Muscle layer of duodenum (tissue), 2 donors: ENCODE data around the gene PPFIA2.
"Not testable (repeated sequence)": the region's sequence is repeated elsewhere in the genome, so short reads cannot be mapped to it uniquely, and the experiment has no call there.

Source experiments
- H3K27ac ChIP-seq: one replicate; pipeline ENCODE4 v1.7.0; 2013; ENCODE audit warnings: mild to moderate bottlenecking, low read length
- H3K27me3 ChIP-seq: one replicate; pipeline ENCODE4 v1.7.0; 2013; ENCODE audit warnings: low read depth, mild to moderate bottlenecking, control low read depth, low read length
- H3K36me3 ChIP-seq, 2 donors: one replicate each; pipeline ENCODE4 v1.7.0; 2013; ENCODE audit warnings: low read length in 2 of 2, control low read depth in 1 of 2, mild to moderate bottlenecking in 1 of 2; ENCODE audit not compliant: insufficient read depth in 2 of 2, control insufficient read depth in 1 of 2
- H3K4me1 ChIP-seq, 2 donors: one replicate each; pipeline ENCODE4 v1.7.0; 2013; ENCODE audit warnings: low read length in 2 of 2, mild to moderate bottlenecking in 2 of 2, control low read depth in 1 of 2, moderate library complexity in 1 of 2; ENCODE audit not compliant: insufficient read depth in 2 of 2, control insufficient read depth in 1 of 2
- H3K4me3 ChIP-seq, 2 donors: one replicate each; pipeline ENCODE4 v1.7.0; 2013; ENCODE audit warnings: low read length in 2 of 2, low read depth in 1 of 2, mild to moderate bottlenecking in 1 of 2
- H3K9me3 ChIP-seq, 2 donors: one replicate each; pipeline ENCODE4 v1.7.0; 2013; ENCODE audit warnings: low read length in 2 of 2, control low read depth in 1 of 2, mild to moderate bottlenecking in 1 of 2; ENCODE audit not compliant: control insufficient read depth in 1 of 2
- donor health status: healthy.

Gene PPFIA2

DNA sequence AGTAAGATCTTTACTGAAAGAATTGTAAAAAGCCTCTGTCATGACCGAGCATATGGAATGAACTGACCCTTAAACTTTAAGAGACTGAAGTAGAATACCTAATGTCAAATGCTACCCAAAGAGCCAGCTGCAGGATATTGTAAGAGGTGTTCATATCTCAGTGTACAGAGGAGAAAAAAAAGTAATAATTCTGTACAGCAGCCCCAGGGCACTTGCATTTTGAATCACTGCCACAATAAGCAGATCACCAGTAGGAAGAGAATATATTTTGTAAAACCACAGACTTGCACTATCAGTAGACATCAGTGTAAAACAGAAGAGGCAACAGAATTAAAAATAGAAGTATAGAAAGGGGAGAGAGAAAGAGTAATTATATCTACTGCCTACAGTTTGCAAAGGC, 162.6 kb downstream of the PPFIA2 start:
- H3K4me1 ChIP-seq = no peaks in the 10 kb centered on the region
- H3K27ac ChIP-seq = no peak overlapping the region
- no peak overlapping the region for H3K4me3 ChIP-seq
- no peaks in the 10 kb centered on the region for H3K9me3 ChIP-seq
- H3K27me3 ChIP-seq = no peaks in the 10 kb centered on the region
- no peaks in the 10 kb centered on the region for H3K36me3 ChIP-seq

DNA sequence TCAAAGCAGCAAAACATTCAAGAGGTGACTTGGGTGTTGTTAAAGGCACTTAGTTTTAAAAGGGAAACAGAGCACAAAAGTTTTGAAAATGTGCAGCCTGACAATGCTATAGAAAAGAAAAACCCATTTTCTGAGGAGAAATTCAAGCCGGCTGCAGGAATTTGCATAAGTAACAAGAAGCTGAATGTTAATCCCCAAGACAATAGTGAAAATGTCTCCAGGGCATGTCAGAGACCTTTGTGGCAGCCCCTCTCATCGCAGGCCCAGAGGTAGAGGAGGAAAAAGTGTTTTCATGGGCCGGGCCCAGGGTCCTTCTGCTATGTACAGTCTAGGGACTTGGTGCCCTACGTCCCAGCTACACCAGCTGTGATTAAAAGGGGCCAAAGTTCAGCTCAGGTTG, 167.9 kb downstream of the PPFIA2 start:
- H3K4me3 ChIP-seq = no peak overlapping the region
- H3K27me3 ChIP-seq = no peaks in the 10 kb centered on the region
- no peaks in the 10 kb centered on the region for H3K36me3 ChIP-seq
- H3K9me3 ChIP-seq = no peaks in the 10 kb centered on the region
- no peaks in the 10 kb centered on the region for H3K4me1 ChIP-seq
- no peak overlapping the region for H3K27ac ChIP-seq

DNA sequence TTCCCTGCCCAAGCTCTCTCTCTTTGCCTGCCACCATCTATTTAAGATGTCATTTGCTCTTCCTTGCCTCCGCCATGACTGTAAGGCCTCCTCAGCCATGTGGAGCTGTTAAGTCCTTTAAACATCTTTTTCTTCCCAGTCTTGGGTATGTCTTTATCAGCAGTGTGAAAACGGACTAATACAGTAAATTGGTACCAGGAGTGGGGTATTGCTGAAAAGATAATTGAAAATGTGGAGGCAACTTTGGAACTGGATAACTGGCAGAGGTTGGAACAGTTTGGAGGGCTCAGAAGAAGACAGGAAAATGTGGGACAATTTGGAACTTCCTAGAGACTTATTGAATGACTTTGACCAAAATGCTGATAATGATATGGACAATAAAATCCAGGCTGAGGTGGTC, 168.4 kb downstream of the PPFIA2 start:
- H3K4me3 ChIP-seq, H3K9me3 ChIP-seq, H3K4me1 ChIP-seq, H3K27ac ChIP-seq, H3K27me3 ChIP-seq, H3K36me3 ChIP-seq: not testable (repeated sequence)

DNA sequence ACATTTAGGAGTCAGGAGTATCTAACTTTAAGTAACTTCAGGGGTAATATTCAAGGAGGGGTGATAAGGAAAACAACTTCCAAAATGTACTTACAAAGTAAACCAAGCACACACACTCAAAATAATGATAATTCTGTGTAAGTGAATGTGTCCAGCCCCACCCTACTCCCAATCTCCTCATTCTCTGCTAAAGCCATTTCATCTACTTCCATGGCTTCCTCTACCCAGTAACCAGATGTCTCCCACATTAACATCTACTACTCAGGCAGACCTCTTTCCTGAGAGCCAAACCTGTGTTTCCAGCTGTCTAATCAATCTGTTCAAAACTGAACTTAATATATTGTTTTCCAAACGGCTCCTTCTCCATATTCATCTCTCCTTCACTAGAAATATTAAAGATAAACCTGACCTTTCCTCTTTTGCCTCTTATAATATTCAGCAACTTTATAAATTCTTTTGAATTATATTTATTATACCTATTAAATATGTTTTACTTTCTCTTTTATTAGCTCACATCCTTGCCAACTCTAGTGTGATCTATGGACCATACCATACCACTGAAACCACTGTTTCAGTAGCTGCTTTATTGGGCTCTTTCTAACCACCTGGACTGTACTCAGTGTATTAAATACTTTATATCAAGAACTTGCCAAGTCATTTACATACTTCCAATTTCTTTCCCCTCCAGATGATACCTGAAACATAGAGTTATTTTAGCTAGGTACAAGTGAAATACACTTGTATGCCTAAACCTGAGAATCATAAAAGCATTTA, 170.7 kb downstream of the PPFIA2 start:
- Histone ChIP-seq H3K27ac (no peak overlapping the region), H3K36me3 (no peaks in the 10 kb centered on the region), H3K9me3 (no peaks in the 10 kb centered on the region), H3K4me1 (no peaks in the 10 kb centered on the region), H3K4me3 (no peak overlapping the region), H3K27me3 (no peaks in the 10 kb centered on the region)

DNA sequence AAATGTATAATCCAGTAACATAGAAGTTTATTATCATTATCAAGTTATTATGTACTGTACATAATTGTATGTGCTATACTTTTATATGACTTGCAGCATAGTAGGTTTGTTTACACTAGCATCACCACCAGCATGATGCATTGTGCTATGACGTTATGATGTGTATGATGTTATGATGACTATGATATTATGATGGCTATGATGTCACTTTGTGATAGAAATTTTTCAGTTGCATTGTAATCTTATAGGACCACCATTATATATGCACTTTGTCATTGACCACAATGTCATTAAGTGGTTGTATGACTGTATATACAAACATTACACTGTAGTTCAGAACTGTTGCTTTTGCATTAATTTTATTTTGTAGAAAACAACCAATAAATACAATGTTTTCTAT, 173.4 kb downstream of the PPFIA2 start:
- H3K4me3 ChIP-seq = no peak overlapping the region
- H3K27me3 ChIP-seq = no peaks in the 10 kb centered on the region
- no peaks in the 10 kb centered on the region for H3K4me1 ChIP-seq
- no peak overlapping the region for H3K27ac ChIP-seq
- H3K36me3 ChIP-seq = no peaks in the 10 kb centered on the region
- H3K9me3 ChIP-seq = no peaks in the 10 kb centered on the region

DNA sequence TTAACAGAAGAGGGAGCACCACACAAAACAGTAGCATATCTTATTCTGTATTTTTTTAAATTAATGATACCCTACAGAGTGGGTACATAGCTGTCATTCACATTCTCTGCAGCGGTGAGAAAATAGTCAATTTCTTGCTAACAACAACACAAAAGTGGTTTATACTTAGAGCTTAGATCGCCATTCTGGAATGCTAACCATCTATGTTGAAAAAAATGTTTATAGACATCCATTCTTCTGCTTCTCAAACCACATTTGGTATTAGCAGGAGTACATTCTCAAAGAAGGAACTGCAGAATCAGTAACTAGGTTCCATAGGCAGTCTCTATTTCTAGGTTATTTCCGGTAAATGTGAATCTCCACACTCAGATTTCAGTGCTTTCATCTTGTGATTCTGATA, 185.9 kb downstream of the PPFIA2 start:
- no peaks in the 10 kb centered on the region for H3K9me3 ChIP-seq
- H3K27me3 ChIP-seq = no peaks in the 10 kb centered on the region

DNA sequence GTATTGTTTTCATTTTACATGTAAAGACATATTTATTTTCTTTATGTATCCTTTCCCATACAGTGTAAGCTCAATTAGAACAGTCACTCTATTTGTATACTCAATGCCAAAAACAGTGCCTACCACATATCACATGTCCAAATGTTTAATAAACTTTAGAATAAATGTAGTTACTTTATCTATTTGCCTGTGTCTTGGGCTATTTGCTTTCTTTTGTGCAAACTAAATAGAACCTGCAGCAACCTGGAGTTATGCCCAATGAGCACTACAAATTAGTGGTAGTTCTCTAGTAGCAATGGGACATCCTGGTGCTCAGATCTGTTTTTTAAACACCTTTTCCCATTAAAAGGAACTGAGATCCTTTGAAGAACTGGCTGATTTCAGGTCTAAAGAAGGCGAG, 186.7 kb downstream of the PPFIA2 start:
- H3K4me1 ChIP-seq = no peaks in the 10 kb centered on the region
- no peak overlapping the region for H3K27ac ChIP-seq
- H3K9me3 ChIP-seq = no peaks in the 10 kb centered on the region

More for the DNA sequence above, 185.9 kb downstream of the PPFIA2 start:
- Histone ChIP-seq H3K4me1 (no peaks in the 10 kb centered on the region), H3K27ac (no peak overlapping the region), H3K4me3 (no peak overlapping the region), H3K36me3 (no peaks in the 10 kb centered on the region)

DNA sequence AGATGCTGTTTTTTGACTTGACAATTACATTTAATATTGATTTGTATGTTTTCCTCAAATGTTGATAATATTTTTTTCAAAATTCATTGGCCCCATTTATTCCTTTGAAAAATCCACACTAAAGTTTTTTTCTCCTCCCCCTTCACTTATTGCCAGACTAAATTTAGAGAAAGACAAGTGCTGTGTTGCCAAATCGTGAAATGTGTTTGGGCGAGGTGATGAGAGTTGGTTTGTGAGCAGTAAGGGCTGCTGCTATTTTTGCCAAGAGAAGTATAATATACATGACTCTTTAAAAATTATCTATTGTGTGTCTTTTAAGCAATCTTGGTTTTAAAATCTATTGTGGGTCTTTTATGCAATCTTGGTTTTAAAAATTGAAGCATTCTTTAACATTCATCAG, 188.9 kb downstream of the PPFIA2 start:
- H3K27ac ChIP-seq = no peak overlapping the region
- no peaks in the 10 kb centered on the region for H3K27me3 ChIP-seq
- H3K4me3 ChIP-seq = no peak overlapping the region
- H3K4me1 ChIP-seq = no peaks in the 10 kb centered on the region
- H3K9me3 ChIP-seq = no peaks in the 10 kb centered on the region
- no peaks in the 10 kb centered on the region for H3K36me3 ChIP-seq

More for the DNA sequence above, 186.7 kb downstream of the PPFIA2 start:
- Histone ChIP-seq H3K4me3 (no peak overlapping the region), H3K27me3 (no peaks in the 10 kb centered on the region), H3K36me3 (no peaks in the 10 kb centered on the region)

DNA sequence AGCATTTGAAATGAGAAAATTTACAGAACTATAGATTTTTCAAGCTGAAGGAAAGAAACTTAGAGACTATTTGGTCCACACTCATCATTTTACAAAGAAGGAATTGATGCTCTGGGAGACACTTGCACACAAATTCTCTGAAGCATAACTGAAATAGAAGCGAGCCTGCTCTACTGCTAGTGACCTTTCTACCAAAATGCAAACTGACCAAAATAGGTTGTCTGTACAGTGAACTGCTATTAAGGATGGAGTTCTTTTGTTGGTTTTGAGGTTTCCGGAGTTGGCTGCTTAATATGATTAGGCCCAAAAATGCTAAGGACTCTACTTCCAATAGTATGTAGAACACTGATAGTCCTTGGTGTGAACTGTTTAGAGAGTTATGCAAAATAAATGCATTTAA, 194.9 kb downstream of the PPFIA2 start:
- H3K9me3 ChIP-seq = no peaks in the 10 kb centered on the region
- H3K36me3 ChIP-seq = no peaks in the 10 kb centered on the region
- H3K4me3 ChIP-seq = no peak overlapping the region
- H3K27ac ChIP-seq = no peak overlapping the region
- H3K27me3 ChIP-seq = no peaks in the 10 kb centered on the region
- H3K4me1 ChIP-seq = no peaks in the 10 kb centered on the region

DNA sequence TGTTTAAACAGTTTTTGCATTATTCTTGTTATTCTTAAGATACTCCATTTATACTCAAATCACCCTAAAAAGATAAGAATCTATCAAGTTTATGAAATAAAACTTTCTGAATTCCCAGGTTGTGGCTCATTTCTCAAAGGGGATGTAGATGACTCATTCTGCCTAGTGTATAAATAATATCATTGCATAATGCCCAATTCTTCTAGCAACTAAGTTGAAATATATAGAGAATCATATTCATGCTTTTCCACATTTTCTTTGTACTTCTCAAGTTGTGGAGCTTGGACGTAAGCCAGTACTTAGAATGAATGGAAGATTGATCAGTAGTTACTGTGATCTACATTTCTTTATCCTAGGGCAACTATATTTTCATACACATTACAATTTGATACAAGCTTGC, 201.1 kb downstream of the PPFIA2 start:
- Histone ChIP-seq H3K27ac (no peak overlapping the region), H3K9me3 (no peaks in the 10 kb centered on the region), H3K4me1 (no peaks in the 10 kb centered on the region), H3K27me3 (no peaks in the 10 kb centered on the region), H3K36me3 (no peaks in the 10 kb centered on the region), H3K4me3 (no peak overlapping the region)

DNA sequence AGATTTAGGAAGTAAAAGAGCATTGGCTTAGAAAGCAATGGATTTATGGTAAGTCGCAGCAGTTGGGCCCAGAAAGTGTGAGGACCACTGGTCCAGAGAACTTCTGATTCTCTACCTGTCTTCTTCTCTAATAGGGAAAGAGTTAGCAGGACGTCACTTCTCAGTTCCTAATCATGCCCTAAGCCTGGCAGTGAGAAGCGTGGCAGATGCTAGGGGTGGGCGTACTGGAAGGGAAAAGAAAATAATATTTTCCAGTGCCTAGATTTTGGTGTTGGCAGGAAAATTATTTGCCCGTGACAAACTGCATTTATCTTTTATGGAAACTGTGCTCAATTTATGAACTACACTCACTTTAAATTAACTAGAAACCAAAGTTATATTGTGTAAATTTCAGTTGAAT, 212.3 kb downstream of the PPFIA2 start:
- H3K9me3 ChIP-seq = no peaks in the 10 kb centered on the region
- H3K27ac ChIP-seq = no peak overlapping the region
- H3K4me1 ChIP-seq = no peaks in the 10 kb centered on the region
- no peaks in the 10 kb centered on the region for H3K36me3 ChIP-seq
- H3K27me3 ChIP-seq = no peaks in the 10 kb centered on the region
- no peak overlapping the region for H3K4me3 ChIP-seq

DNA sequence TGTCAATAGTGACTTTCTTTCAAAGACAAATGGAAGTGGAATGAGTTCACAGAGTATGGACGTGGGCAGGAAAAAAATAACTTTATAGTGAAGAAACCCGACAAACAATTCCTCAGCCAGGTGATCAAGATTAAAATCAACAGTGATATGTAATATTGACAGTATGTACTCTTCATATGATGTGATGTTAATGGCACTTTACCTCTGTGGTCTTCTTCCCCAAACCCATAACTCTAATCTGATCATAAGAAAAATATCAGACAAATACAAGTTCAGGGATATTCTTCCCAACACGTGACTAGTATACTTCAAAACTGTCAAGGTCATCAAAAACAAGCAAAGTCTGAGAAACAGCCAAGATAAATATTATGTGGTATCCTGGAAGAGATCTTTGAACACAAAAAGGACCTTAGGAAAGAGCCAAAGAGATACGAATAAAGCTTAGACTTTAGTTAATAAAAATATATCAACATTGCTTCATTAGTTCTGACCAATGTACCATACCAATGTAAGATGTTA, 215.5 kb downstream of the PPFIA2 start:
- H3K27me3 ChIP-seq = no peaks in the 10 kb centered on the region
- H3K36me3 ChIP-seq = no peaks in the 10 kb centered on the region
- no peaks in the 10 kb centered on the region for H3K4me1 ChIP-seq
- H3K27ac ChIP-seq = no peak overlapping the region
- H3K9me3 ChIP-seq = no peaks in the 10 kb centered on the region
- no peak overlapping the region for H3K4me3 ChIP-seq
